DMS53 treated with DMSO at 0.1 percent for 48 hours (cell line): ENCODE data around the gene HAUS2.

Experiments
- DNase-seq: peaks from one replicate; lab custom pipeline; 2025; ENCODE audit not compliant: unreplicated experiment; lab: John Stamatoyannopoulos, UW

The HAUS2 gene

DNA sequence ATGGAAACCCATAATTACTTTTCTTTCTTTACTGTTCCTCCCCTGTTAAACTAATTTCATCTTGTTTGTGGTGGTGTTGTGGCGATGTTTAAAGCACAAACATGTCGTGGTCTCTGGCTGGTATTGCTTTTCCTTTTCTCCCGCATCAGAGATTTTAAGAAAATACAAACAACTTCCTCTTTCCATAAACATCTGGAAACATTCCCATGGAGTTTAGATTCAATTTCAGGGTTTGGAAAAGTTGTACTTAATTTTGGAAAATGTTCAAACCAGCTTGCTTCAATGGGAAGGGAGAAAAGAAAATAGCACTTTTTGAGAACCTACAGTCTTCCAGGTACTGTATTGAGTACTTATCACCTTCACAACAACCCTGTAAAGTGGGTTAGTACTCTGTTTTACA, 57.2 kb downstream of the HAUS2 start:
- no peak for DNase-seq

DNA sequence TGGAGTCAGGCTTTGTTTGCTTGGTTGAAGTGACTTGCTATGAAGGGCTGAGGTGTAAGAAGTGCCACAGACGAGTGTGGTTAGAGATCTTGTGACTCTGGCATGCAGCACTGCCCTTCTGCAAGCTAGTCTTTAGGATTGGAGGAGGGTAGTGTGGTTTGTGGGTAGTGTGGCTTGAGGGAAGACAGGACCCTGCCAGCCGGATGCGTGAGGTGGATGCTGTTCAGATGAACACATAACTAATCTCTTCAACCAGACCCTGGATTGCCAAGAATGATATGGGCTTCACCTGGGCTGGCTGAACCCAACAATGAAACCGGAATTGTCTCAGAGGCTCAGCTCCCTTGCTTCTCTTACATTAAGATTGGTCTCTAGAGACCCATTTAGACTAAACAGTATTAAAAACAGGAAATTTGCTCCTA, 59.5 kb downstream of the HAUS2 start:
- DNase-seq, result no peak

DNA sequence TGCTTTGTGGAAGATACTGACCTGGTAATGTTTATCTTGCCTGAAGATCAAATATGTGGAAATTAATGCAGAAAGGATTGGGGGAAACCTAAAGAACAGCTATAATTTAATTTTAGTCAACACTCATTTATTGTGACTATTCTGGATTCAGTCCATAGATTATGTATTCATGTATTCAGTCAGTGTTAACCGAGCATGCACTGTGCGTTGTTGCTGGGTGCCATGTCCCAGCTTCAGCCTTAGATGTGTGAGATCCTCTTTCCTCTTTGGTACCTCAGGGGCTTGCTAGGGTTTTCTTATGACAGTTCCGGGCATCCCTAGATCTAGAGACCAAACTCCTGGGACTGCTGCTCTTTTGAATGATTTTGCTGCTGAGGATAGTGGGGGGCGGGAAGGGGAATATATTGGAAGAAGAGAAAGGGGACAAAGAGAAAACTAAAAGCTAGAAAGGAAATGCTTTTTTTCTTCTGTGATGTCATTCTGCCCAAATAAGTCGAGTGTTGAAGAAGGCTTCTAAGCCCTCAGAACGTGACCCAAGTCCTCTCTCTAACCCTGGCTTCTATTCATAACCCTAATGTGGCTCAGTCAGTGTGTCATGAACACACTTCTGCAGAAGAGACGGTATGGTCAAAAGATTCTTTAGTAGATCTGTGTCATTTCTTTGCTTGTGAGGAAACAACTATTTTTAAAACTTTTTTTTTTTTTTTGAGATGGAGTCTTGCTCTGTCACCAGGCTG, 60.3 kb downstream of the HAUS2 start:
- DNase-seq, result no peak

DNA sequence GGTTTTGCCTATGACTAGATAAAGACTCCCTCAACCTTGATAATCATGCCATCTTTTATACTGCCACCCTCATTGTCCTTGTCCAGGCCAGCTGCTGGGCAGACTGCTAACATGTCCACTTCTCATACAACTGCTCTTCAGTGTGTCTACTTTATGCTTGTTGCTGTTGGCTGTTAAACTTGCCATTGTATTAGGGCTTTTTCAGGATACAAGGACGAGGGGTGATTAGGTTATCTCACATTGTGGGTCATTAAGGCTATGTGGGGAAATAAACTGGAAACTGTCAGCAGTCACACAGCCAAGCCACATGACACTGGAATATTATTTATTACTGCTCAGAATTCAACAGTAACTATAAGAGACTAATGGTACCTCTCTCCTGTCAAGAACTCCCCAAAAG, 62.9 kb downstream of the HAUS2 start:
- no peak for DNase-seq

DNA sequence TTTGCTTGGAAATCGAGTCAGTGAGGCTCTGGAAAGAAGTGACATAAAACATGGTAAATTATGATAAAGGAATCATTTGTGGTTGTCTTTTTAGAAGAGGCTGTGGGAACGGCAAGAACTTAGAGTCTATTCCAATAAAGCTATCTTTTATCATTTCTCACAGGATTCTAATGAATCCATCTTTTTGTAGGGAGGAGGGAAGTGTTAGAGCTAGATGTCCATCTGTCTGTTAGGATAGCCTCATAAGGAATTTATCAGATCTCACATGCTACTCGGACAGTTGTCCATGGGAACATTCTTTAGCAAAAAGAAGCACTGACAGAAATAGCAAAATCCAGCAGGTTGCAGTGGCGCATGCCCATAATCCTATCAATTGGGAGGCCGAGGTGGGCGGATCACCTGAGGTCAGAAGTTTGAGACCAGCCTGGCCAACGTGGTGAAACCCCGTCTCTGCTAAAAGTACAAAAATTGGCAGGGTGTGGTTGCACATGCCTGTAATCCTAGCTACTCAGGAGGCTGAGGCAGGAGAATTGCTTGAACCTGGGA, 63.8 kb downstream of the HAUS2 start:
- DNase-seq, result no peak

DNA sequence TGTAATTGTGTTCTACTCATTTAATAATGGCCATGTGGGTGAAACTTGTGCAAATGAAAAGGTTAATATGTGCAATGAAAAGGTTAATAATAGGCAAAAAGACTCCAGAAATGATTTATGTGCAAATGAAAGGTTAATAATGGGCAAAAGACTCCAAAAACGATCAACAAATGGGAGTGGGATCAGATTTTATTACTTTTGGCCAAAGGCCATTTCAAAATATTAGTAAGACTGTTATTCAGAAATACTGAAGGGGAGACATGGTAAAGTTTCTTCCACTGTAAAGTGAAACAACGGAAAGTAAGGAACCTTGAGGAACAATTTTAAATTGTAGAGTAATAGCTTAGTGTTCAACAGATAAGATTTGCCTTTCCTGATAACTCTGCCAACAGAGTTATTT, 67.5 kb downstream of the HAUS2 start:
- DNase-seq, result no peak
